SK-N-MC (cell line): Measurements from ENCODE around the gene ELK4.

Source experiments
- DNase-seq: peaks from one replicate; pipeline ENCODE4 v3.0.0-alpha.2; 2011; ENCODE audit warnings: low read depth, low spot score
- H3K27ac ChIP-seq: fragments of 200-600 bp; sonication (generic); 2 replicates; pipeline ENCODE4 v1.5.1; 2016; ENCODE audit warnings: mixed run types
- H3K36me3 ChIP-seq: fragments of 200-600 bp; sonication (generic); 2 replicates; pipeline ENCODE4 v1.6.1; 2017; ENCODE audit warnings: antibody characterized with exemption, low read length, mixed read lengths; ENCODE audit not compliant: insufficient read depth
- H3K4me3 ChIP-seq: fragments of 200-600 bp; sonication (generic); 2 replicates; pipeline ENCODE4 v1.5.1; 2016
- H3K9ac ChIP-seq: fragments of 200-600 bp; sonication (generic); 2 replicates; pipeline ENCODE4 v1.8.0; 2017; ENCODE audit warnings: mixed run types, mixed read lengths; ENCODE audit not compliant: insufficient read length
- H3K9me3 ChIP-seq: fragments of 200-600 bp; sonication (generic); 2 replicates; pipeline ENCODE4 v1.6.1; 2017; ENCODE audit warnings: low read depth, mild to moderate bottlenecking, antibody characterized with exemption, low read length, moderate library complexity, mixed read lengths
- EZH2 ChIP-seq: fragments of 200-600 bp; sonication (generic); IDR thresholded peaks from one replicate; pipeline ENCODE4 v1.6.1; 2017; ENCODE audit warnings: antibody characterized with exemption
- FOXP2 ChIP-seq: optimal IDR thresholded peaks from 2 replicates; pipeline ENCODE3; 2011; ENCODE audit warnings: mild to moderate bottlenecking, moderate library complexity; ENCODE audit not compliant: insufficient read depth; ENCODE audit errors: extremely low read length, control extremely low read depth
- POLR2AphosphoS5 ChIP-seq: IDR thresholded peaks from 2 replicates; pipeline ENCODE4 v1.6.1; 2012; ENCODE audit warnings: mild to moderate bottlenecking, low read depth, low read length, borderline replicate concordance

Gene ELK4

GRCh38 chr1:205660361-205660760, 28.6 kb upstream of the ELK4 start:
- Histone ChIP-seq H3K9me3 (no peaks in the 10 kb centered on the region), H3K4me3 (no peak overlapping the region), H3K27ac (no peak overlapping the region), H3K36me3 (no peaks in the 10 kb centered on the region), H3K9ac (no peak overlapping the region)
- no peak for DNase-seq
- TF ChIP-seq EZH2 (no peak), POLR2AphosphoS5 (no peak), FOXP2 (no peak)

- TF ChIP-seq POLR2AphosphoS5 (no peak), FOXP2 (no peak), EZH2 (no peak)
- H3K27ac ChIP-seq = no peak overlapping the region
- H3K4me3 ChIP-seq = no peak overlapping the region
- no peak overlapping the region for H3K9ac ChIP-seq
- no peak for DNase-seq
- no peaks in the 10 kb centered on the region for H3K36me3 ChIP-seq
- H3K9me3 ChIP-seq = no peaks in the 10 kb centered on the region
Measured at GRCh38 chr1:205658943-205659581, 27.3 kb upstream of the ELK4 start.

- TF ChIP-seq POLR2AphosphoS5 (no peak), EZH2 (no peak), FOXP2 (no peak)
- H3K9me3 ChIP-seq = no peaks in the 10 kb centered on the region
- H3K27ac ChIP-seq = no peak overlapping the region
- no peak overlapping the region for H3K4me3 ChIP-seq
- H3K9ac ChIP-seq = no peak overlapping the region
- no peaks in the 10 kb centered on the region for H3K36me3 ChIP-seq
- DNase-seq = no peak
Measured at GRCh38 chr1:205656236-205656635, 24.4 kb upstream of the ELK4 start.

GRCh38 chr1:205652984-205653383, 21.2 kb upstream of the ELK4 start:
- DNase-seq = no peak

GRCh38 chr1:205650241-205650640, 18.4 kb upstream of the ELK4 start:
- no peak overlapping the region for H3K4me3 ChIP-seq
- no peak overlapping the region for H3K9ac ChIP-seq
- H3K9me3 ChIP-seq = no peaks in the 10 kb centered on the region
- H3K27ac ChIP-seq = no peak overlapping the region
- no peak for DNase-seq
- no peaks in the 10 kb centered on the region for H3K36me3 ChIP-seq
- no peak for TF ChIP-seq FOXP2
- no peak for TF ChIP-seq POLR2AphosphoS5
- no peak for TF ChIP-seq EZH2

More at GRCh38 chr1:205652984-205653383, 21.2 kb upstream of the ELK4 start:
- Histone ChIP-seq H3K9me3 (no peaks in the 10 kb centered on the region), H3K36me3 (no peaks in the 10 kb centered on the region), H3K27ac (no peak overlapping the region), H3K9ac (no peak overlapping the region), H3K4me3 (no peak overlapping the region)
- no peak for TF ChIP-seq FOXP2
- no peak for TF ChIP-seq EZH2
- no peak for TF ChIP-seq POLR2AphosphoS5

GRCh38 chr1:205645519-205645918, 13.7 kb upstream of the ELK4 start:
- Histone ChIP-seq H3K27ac (no peak overlapping the region), H3K9ac (no peak overlapping the region), H3K4me3 (no peak overlapping the region), H3K36me3 (no peaks in the 10 kb centered on the region), H3K9me3 (no peaks in the 10 kb centered on the region)
- DNase-seq = no peak
- TF ChIP-seq FOXP2 = no peak
- no peak for TF ChIP-seq EZH2
- TF ChIP-seq POLR2AphosphoS5 = no peak

GRCh38 chr1:205642679-205643307, 11.0 kb upstream of the ELK4 start:
- Histone ChIP-seq H3K9me3 (no peaks in the 10 kb centered on the region), H3K4me3 (no peak overlapping the region), H3K36me3 (no peaks in the 10 kb centered on the region), H3K9ac (no peak overlapping the region), H3K27ac (no peak overlapping the region)
- TF ChIP-seq FOXP2 = no peak
- no peak for TF ChIP-seq EZH2
- no peak for TF ChIP-seq POLR2AphosphoS5
- no peak for DNase-seq

GRCh38 chr1:205639567-205639966, 7.8 kb upstream of the ELK4 start:
- no peak overlapping the region for H3K4me3 ChIP-seq
- no peak overlapping the region for H3K9ac ChIP-seq
- TF ChIP-seq EZH2 = no peak
- TF ChIP-seq FOXP2 = no peak
- no peak for TF ChIP-seq POLR2AphosphoS5
- DNase-seq = no peak
- no peak overlapping the region for H3K27ac ChIP-seq
- no peaks in the 10 kb centered on the region for H3K36me3 ChIP-seq
- H3K9me3 ChIP-seq = no peaks in the 10 kb centered on the region
